Measurements from ENCODE around the gene PTPRG. TPM values are rescaled to one million over a fixed set of nuclear protein-coding genes. Genes with fewer than 3 reads are reported as not detected.

Gene PTPRG
- total RNA-seq, 1 donor from 2014 or later = 39.6 TPM

DNA sequence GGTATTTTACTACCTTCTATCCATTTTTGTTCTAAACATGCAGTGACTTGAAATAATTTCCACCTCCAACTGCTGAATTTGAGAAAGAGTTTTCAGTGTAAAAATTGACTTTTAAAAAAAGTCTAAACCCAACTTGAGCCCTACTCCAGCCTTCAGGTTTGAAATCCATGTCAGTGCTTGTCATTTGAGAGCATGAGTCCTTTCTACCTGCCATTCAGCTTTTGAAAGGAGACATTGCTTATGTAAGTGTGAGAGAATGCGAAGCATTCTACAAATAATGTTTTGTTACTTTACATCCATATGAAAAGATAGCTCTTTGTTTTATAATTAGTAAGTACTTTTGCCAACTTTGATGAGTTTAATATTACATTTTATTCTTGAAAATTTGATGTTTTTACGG lies 329.2 kb downstream of the PTPRG start:
- peaks cover 6% of the 10 kb centered on the region for H3K4me1 ChIP-seq (ENCODE audit: insufficient read depth, low read length)
- no peaks in the 10 kb centered on the region for H3K36me3 ChIP-seq (ENCODE audit: insufficient read depth, low read length)
- peaks cover 2% of the 10 kb centered on the region for H3K79me2 ChIP-seq (ENCODE audit: insufficient read depth, low read length)
- no peak for DNase-seq (ENCODE audit: low read depth)
- peaks cover 4% of the 10 kb centered on the region for H3K27me3 ChIP-seq (ENCODE audit: insufficient read depth, low read length)
- Mint-ChIP-seq H3K9me3 (ENCODE audit: unreplicated experiment) (no peaks in the 10 kb centered on the region), H3K4me1 (ENCODE audit: low read depth, unreplicated experiment) (peaks cover 21% of the 10 kb centered on the region), H3K27me3 (ENCODE audit: low read depth, unreplicated experiment) (no peaks in the 10 kb centered on the region), H3K27ac (ENCODE audit: unreplicated experiment) (no peak overlapping the region), H3K4me3 (ENCODE audit: unreplicated experiment) (no peak overlapping the region), H3K36me3 (ENCODE audit: low read depth, unreplicated experiment) (no peaks in the 10 kb centered on the region)
- H3K4me2 ChIP-seq (ENCODE audit: low read length) = no peak overlapping the region
- TF ChIP-seq, protein P1, sequence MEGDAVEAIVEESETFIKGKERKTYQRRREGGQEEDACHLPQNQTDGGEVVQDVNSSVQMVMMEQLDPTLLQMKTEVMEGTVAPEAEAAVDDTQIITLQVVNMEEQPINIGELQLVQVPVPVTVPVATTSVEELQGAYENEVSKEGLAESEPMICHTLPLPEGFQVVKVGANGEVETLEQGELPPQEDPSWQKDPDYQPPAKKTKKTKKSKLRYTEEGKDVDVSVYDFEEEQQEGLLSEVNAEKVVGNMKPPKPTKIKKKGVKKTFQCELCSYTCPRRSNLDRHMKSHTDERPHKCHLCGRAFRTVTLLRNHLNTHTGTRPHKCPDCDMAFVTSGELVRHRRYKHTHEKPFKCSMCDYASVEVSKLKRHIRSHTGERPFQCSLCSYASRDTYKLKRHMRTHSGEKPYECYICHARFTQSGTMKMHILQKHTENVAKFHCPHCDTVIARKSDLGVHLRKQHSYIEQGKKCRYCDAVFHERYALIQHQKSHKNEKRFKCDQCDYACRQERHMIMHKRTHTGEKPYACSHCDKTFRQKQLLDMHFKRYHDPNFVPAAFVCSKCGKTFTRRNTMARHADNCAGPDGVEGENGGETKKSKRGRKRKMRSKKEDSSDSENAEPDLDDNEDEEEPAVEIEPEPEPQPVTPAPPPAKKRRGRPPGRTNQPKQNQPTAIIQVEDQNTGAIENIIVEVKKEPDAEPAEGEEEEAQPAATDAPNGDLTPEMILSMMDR (IDR thresholded peaks at IDR 0.05; ENCODE audit: insufficient read depth, low read depth, low read length) = no peak
- no peak for TF ChIP-seq EZH2 (IDR thresholded peaks at IDR 0.05; ENCODE audit: insufficient read depth, low read length)
- no peak overlapping the region for H3K9ac ChIP-seq (ENCODE audit: low read length)
- no peaks in the 10 kb centered on the region for H3K9me3 ChIP-seq (ENCODE audit: insufficient read depth, low read depth, low read length)
- H2AFZ ChIP-seq (ENCODE audit: low read depth, low read length) = no peak overlapping the region
- no peak for FAIRE-seq
- peaks cover 42% of the 10 kb centered on the region for H4K20me1 ChIP-seq (ENCODE audit: insufficient read depth, low read length)
- no peak overlapping the region for H3K4me3 ChIP-seq (ENCODE audit: insufficient read depth, low read depth, low read length)
- no peak overlapping the region for H3K27ac ChIP-seq (ENCODE audit: low read depth, low read length)

DNA sequence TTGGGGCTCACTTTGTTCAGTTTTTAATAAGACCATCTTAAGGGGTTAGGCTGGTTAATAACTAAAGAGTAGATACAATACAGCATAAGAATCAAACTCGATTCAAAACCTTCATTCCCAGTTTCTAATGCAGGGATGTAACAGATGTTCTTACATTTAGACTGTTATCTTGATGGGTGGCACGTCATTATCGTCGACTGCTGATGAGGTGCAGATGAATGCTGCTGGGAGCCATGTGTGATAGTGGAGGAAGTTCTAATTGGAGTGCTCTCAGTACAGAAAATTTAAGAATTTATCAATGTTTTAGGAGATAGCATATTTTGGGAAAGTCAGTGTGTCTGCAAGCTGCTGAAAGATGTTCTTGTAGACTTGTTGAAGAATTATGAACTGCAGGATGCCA lies 331.5 kb downstream of the PTPRG start:
- no peaks in the 10 kb centered on the region for H3K36me3 ChIP-seq (ENCODE audit: insufficient read depth, low read length)
- Mint-ChIP-seq H3K4me3 (ENCODE audit: unreplicated experiment) (no peak overlapping the region), H3K27me3 (ENCODE audit: low read depth, unreplicated experiment) (no peaks in the 10 kb centered on the region), H3K9me3 (ENCODE audit: unreplicated experiment) (no peaks in the 10 kb centered on the region), H3K27ac (ENCODE audit: unreplicated experiment) (no peak overlapping the region), H3K4me1 (ENCODE audit: low read depth, unreplicated experiment) (peaks cover 23% of the 10 kb centered on the region), H3K36me3 (ENCODE audit: low read depth, unreplicated experiment) (no peaks in the 10 kb centered on the region)
- H3K79me2 ChIP-seq (ENCODE audit: insufficient read depth, low read length) = peaks cover 2% of the 10 kb centered on the region
- H3K9ac ChIP-seq (ENCODE audit: low read length) = no peak overlapping the region
- H3K27ac ChIP-seq (ENCODE audit: low read depth, low read length) = no peak overlapping the region
- no peak overlapping the region for H3K4me3 ChIP-seq (ENCODE audit: insufficient read depth, low read depth, low read length)
- peaks cover 6% of the 10 kb centered on the region for H3K4me1 ChIP-seq (ENCODE audit: insufficient read depth, low read length)
- H2AFZ ChIP-seq (ENCODE audit: low read depth, low read length) = no peak overlapping the region
- peaks cover 4% of the 10 kb centered on the region for H3K27me3 ChIP-seq (ENCODE audit: insufficient read depth, low read length)
- FAIRE-seq (no peak), DNase-seq (ENCODE audit: low read depth) (no peak)
- no peak for TF ChIP-seq EZH2 (IDR thresholded peaks at IDR 0.05; ENCODE audit: insufficient read depth, low read length)
- TF ChIP-seq, protein P1 (IDR thresholded peaks at IDR 0.05; ENCODE audit: insufficient read depth, low read depth, low read length) = no peak
- peaks cover 45% of the 10 kb centered on the region for H4K20me1 ChIP-seq (ENCODE audit: insufficient read depth, low read length)
- no peaks in the 10 kb centered on the region for H3K9me3 ChIP-seq (ENCODE audit: insufficient read depth, low read depth, low read length)
- H3K4me2 ChIP-seq (ENCODE audit: low read length) = no peak overlapping the region

DNA sequence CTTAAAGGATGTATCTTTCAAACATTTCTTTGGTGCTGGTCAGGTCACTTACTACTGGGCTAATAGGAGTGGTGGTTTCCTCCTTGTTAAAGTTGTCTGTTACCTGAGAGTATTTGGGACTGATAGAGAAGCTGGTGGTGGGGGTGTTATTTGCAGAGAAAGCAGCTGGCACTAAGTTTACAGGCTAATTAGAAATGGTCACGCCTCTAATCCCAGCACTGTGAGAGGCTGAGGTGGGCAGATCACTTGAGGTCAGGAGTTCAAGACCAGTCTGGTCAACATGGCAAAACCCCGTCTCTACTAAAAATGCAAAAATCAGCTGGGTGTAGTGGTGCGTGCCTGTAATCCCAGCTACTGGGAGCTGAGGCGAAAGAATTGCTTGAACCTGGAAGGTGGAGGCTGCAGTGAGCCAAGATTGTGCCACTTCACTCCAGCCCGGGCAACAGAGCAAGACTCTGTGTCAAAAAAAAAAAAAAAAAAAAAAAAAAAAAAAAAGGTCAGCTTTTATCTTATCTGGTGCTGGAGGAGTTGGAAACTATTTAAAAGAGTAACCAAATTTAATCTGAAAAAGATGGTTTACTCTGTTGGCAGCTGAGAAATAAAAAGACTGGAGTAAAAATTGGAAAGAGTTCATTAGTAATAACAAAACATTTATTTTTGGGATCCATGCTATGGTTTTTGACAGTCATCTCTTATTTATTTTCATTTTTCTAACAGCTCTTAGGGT lies 332.6 kb downstream of the PTPRG start:
- no peak for DNase-seq (ENCODE audit: low read depth)
- FAIRE-seq = no peak
- peaks cover 55% of the 10 kb centered on the region for H4K20me1 ChIP-seq (ENCODE audit: insufficient read depth, low read length)
- Mint-ChIP-seq H3K27me3 (ENCODE audit: low read depth, unreplicated experiment) (no peaks in the 10 kb centered on the region), H3K27ac (ENCODE audit: unreplicated experiment) (no peak overlapping the region), H3K36me3 (ENCODE audit: low read depth, unreplicated experiment) (no peaks in the 10 kb centered on the region), H3K9me3 (ENCODE audit: unreplicated experiment) (no peaks in the 10 kb centered on the region), H3K4me3 (ENCODE audit: unreplicated experiment) (no peak overlapping the region), H3K4me1 (ENCODE audit: low read depth, unreplicated experiment) (peaks cover 23% of the 10 kb centered on the region)
- no peak overlapping the region for H3K9ac ChIP-seq (ENCODE audit: low read length)
- H3K4me1 ChIP-seq (ENCODE audit: insufficient read depth, low read length) = peaks cover 6% of the 10 kb centered on the region
- no peak overlapping the region for H3K4me2 ChIP-seq (ENCODE audit: low read length)
- H2AFZ ChIP-seq (ENCODE audit: low read depth, low read length) = no peak overlapping the region
- H3K4me3 ChIP-seq (ENCODE audit: insufficient read depth, low read depth, low read length) = no peak overlapping the region
- H3K27me3 ChIP-seq (ENCODE audit: insufficient read depth, low read length) = peaks cover 5% of the 10 kb centered on the region
- TF ChIP-seq, protein P1 (IDR thresholded peaks at IDR 0.05; ENCODE audit: insufficient read depth, low read depth, low read length) = no peak
- TF ChIP-seq EZH2 (IDR thresholded peaks at IDR 0.05; ENCODE audit: insufficient read depth, low read length) = no peak
- peaks cover 2% of the 10 kb centered on the region for H3K79me2 ChIP-seq (ENCODE audit: insufficient read depth, low read length)
- no peaks in the 10 kb centered on the region for H3K9me3 ChIP-seq (ENCODE audit: insufficient read depth, low read depth, low read length)
- no peak overlapping the region for H3K27ac ChIP-seq (ENCODE audit: low read depth, low read length)
- H3K36me3 ChIP-seq (ENCODE audit: insufficient read depth, low read length) = no peaks in the 10 kb centered on the region
